ENCODE data around the gene MYDGF. TPM values are rescaled to one million over a fixed set of nuclear protein-coding genes. Genes with fewer than 3 reads are reported as not detected.
"Not testable (repeated sequence)": the region's sequence is repeated elsewhere in the genome, so short reads cannot be mapped to it uniquely, and the experiment has no call there.

Gene MYDGF
- total RNA-seq, 1 donor from 2014 or later, result 83.0 TPM

GRCh38 chr19:4684312-4685095 lies 14.4 kb upstream of the MYDGF start:
- no peak for TF ChIP-seq CTCF (conservative IDR thresholded peaks at IDR 0.05; ENCODE audit: low read depth, low read length)
- no peak for DNase-seq (ENCODE audit: low read depth)
- H3K4me3 ChIP-seq (ENCODE audit: low read depth, low read length), result no peak overlapping the region

GRCh38 chr19:4682417-4683200 lies 12.5 kb upstream of the MYDGF start:
- TF ChIP-seq CTCF (conservative IDR thresholded peaks at IDR 0.05; ENCODE audit: low read depth, low read length), result no peak
- DNase-seq (ENCODE audit: low read depth), result no peak
- no peak overlapping the region for H3K4me3 ChIP-seq (ENCODE audit: low read depth, low read length)

- H3K4me3 ChIP-seq (ENCODE audit: low read depth, low read length), result not testable (repeated sequence)
These were observed 9.9 kb upstream of the MYDGF start for GRCh38 chr19:4680021-4680420.

GRCh38 chr19:4678881-4679790 lies 9.0 kb upstream of the MYDGF start:
- DNase-seq (ENCODE audit: low read depth), result no peak
- no peak for TF ChIP-seq CTCF (conservative IDR thresholded peaks at IDR 0.05; ENCODE audit: low read depth, low read length)
- no peak overlapping the region for H3K4me3 ChIP-seq (ENCODE audit: low read depth, low read length)

More at GRCh38 chr19:4680021-4680420, 9.9 kb upstream of the MYDGF start:
- not testable (repeated sequence) for DNase-seq (ENCODE audit: low read depth)

GRCh38 chr19:4676955-4677731 lies 7.0 kb upstream of the MYDGF start:
- peak; percentile 64 for TF ChIP-seq CTCF (conservative IDR thresholded peaks at IDR 0.05; ENCODE audit: low read depth, low read length)
- H3K4me3 ChIP-seq (ENCODE audit: low read depth, low read length), result no peak overlapping the region
- DNase-seq (ENCODE audit: low read depth), result no peak

GRCh38 chr19:4675346-4675745 lies 5.2 kb upstream of the MYDGF start:
- no peak for TF ChIP-seq CTCF (conservative IDR thresholded peaks at IDR 0.05; ENCODE audit: low read depth, low read length)
- DNase-seq (ENCODE audit: low read depth), result no peak
- no peak overlapping the region for H3K4me3 ChIP-seq (ENCODE audit: low read depth, low read length)

Data from epithelial cell of proximal tubule (primary cell).